HFFc6 (cell line): ENCODE results near the gene ADAM15. TPM values are rescaled to one million over a fixed set of nuclear protein-coding genes. Genes with fewer than 3 reads are reported as not detected.

Source experiments
- DNase-seq: peaks from one replicate; pipeline ENCODE4 v3.0.0-alpha.2; 2018
- H3K27ac Mint-ChIP-seq: 2 replicates; pipeline ENCODE4 v1.8.0; 2020; ENCODE audit warnings: mild to moderate bottlenecking, mixed read lengths
- H3K27me3 Mint-ChIP-seq: 2 replicates; pipeline ENCODE4 v1.8.0; 2021; ENCODE audit warnings: mild to moderate bottlenecking, moderate library complexity, mixed read lengths; ENCODE audit not compliant: insufficient read depth
- H3K36me3 Mint-ChIP-seq: 2 replicates; pipeline ENCODE4 v1.8.0; 2021; ENCODE audit warnings: low read depth, mixed read lengths
- H3K4me1 Mint-ChIP-seq: 2 replicates; pipeline ENCODE4 v1.8.0; 2020; ENCODE audit warnings: low read depth, mixed read lengths
- H3K4me3 Mint-ChIP-seq: 2 replicates; pipeline ENCODE4 v1.8.0; 2020; ENCODE audit warnings: mild to moderate bottlenecking, moderate library complexity, mixed read lengths
- H3K9me3 Mint-ChIP-seq: 2 replicates; pipeline ENCODE4 v1.8.0; 2020; ENCODE audit warnings: mild to moderate bottlenecking, mixed read lengths
- total RNA-seq, 6 experiments: library from RNA; stranded (reverse); fragmentation: NEBNext Ultra II Directional; extraction: Animal tissue kit (Norgen Biotek cat#: 25700); gene quantifications; 2 replicates in 1 of 6; 3 replicates in 5 of 6; pipeline ENCODE4 v1.2.3, GENCODE V29; 2021
- TF ChIP-seq, protein P1 (sequence below): fragments of 200-600 bp; sonication (generic); IDR thresholded peaks from 2 replicates; pipeline ENCODE4 v1.5.0; 2021; ENCODE audit warnings: antibody characterized with exemption, mild to moderate bottlenecking

Gene ADAM15
- total RNA-seq, 6 experiments from 2014 or later = 51.1 to 66.9 (median 63.7) TPM

DNA sequence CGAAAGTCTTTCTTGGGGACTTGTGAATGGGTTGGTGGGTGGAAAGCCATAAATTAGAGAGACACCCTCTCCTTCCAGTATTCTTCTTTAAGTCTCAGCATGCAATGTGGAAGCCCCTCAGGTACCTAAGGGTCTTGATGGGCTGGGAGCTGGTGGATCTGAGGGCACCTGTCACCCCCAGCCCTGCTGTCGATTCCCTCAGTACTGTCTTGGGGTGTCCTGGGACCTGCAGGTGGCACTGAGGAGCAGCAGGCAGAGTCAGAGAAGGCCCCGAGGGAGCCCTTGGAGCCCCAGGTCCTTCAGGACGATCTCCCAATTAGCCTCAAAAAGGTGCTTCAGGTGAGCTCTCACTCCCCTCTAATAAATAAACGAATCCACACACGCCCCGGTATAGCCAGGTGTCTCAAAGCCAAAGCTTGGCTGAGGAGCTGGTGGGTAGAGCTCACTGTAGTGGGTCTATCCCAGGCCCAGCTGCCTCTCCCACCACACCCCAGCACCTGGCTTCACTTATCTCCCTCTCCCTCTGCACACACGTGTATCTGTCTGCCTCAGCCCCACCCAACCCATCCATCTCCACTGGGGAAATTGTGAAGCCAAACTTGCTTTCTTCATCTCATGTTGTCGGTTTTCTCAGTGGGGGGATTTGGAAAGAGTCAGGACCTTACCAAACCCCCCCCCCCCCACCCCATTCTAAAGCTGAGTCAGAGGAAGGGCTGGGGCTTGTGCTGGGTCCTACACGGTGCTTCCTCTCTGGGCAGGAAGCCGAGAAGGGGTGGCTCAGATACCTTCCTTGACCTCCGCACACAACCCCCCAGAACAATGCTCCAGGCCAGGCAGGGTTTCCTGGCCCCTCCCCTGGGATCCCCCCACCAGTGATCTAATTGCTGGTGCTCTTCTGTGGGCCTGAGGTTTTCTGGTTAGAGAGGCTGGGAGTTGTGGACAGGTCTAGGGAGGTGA lies 1.6 kb downstream of the ADAM15 start:
- H3K9me3 Mint-ChIP-seq = no peaks in the 10 kb centered on the region
- peak overlapping the region; percentile 33; the same call in 1 of the 2 replicates for H3K27ac Mint-ChIP-seq
- peaks cover 30% of the 10 kb centered on the region for H3K4me1 Mint-ChIP-seq
- H3K4me3 Mint-ChIP-seq = peak overlapping the region; percentile 89
- TF ChIP-seq, protein P1, sequence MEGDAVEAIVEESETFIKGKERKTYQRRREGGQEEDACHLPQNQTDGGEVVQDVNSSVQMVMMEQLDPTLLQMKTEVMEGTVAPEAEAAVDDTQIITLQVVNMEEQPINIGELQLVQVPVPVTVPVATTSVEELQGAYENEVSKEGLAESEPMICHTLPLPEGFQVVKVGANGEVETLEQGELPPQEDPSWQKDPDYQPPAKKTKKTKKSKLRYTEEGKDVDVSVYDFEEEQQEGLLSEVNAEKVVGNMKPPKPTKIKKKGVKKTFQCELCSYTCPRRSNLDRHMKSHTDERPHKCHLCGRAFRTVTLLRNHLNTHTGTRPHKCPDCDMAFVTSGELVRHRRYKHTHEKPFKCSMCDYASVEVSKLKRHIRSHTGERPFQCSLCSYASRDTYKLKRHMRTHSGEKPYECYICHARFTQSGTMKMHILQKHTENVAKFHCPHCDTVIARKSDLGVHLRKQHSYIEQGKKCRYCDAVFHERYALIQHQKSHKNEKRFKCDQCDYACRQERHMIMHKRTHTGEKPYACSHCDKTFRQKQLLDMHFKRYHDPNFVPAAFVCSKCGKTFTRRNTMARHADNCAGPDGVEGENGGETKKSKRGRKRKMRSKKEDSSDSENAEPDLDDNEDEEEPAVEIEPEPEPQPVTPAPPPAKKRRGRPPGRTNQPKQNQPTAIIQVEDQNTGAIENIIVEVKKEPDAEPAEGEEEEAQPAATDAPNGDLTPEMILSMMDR = peak; percentile 65
- H3K27me3 Mint-ChIP-seq = no peaks in the 10 kb centered on the region; the same call in 1 of the 2 replicates
- DNase-seq = no peak
- 0 out of 2 replicates have a peak, but pooled peaks cover 10% of the 10 kb centered on the region for H3K36me3 Mint-ChIP-seq

DNA sequence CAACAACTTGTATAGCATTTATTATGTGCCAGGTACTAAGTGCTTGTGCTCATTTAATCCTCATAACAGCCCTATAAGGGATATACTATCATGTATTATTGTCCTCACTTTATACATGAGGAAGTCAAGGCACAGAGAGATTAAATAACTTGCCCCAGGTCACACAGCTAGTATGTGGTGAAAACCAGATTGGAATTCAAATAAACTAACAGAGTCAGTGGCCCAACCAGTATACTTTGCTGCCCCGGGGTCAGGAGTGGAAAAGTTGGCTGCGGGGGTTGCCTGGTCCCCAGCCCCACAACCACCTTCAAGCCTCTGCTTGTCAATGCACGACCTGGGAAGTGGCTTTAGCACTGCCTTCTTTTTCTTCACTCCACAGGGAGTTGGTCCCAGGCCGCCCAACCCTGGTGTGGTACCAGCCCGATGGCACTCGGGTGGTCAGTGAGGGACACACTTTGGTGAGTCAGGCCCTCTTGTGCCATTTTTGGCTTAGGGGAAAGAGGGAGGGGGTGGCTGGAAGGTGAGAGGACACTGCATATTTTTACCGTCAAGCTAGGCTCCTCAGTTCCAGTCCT lies 2.5 kb downstream of the ADAM15 start:
- H3K9me3 Mint-ChIP-seq = no peaks in the 10 kb centered on the region
- H3K4me1 Mint-ChIP-seq = peaks cover 30% of the 10 kb centered on the region
- no peaks in the 10 kb centered on the region; the same call in 1 of the 2 replicates for H3K27me3 Mint-ChIP-seq
- TF ChIP-seq, protein P1 = no peak
- no peak for DNase-seq
- H3K36me3 Mint-ChIP-seq = 0 out of 2 replicates have a peak, but pooled peaks cover 10% of the 10 kb centered on the region
- no peak overlapping the region for H3K4me3 Mint-ChIP-seq
- no peak overlapping the region for H3K27ac Mint-ChIP-seq

DNA sequence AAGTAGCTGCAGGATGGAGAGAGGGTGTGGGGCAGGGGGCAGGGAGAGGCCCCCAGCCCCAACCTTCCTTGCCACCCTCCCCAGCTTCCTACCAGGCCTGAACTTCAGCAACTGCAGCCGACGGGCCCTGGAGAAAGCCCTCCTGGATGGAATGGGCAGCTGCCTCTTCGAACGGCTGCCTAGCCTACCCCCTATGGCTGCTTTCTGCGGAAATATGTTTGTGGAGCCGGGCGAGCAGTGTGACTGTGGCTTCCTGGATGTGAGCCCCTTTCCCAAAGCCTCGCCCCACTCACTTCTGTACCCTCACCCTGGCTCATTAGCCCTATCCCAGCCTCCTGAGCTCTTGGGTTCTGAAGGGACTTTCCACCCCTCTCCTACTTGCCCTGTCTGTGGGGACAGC lies 6.0 kb downstream of the ADAM15 start:
- Mint-ChIP-seq H3K9me3 (no peaks in the 10 kb centered on the region), H3K36me3 (0 out of 2 replicates have a peak, but pooled peaks cover 10% of the 10 kb centered on the region)
- DNase-seq = no peak

DNA sequence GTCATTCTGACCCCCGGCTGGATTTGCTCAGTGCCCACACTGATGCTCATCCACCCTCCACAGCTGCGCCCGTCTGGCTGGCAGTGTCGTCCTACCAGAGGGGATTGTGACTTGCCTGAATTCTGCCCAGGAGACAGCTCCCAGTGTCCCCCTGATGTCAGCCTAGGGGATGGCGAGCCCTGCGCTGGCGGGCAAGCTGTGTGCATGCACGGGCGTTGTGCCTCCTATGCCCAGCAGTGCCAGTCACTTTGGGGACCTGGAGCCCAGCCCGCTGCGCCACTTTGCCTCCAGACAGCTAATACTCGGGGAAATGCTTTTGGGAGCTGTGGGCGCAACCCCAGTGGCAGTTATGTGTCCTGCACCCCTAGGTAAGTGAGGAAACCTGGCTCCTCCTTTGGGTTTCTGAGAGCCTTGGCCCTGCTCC lies 6.7 kb downstream of the ADAM15 start:
- TF ChIP-seq, protein P1 = peak; percentile 62
- Mint-ChIP-seq H3K4me3 (no peak overlapping the region), H3K9me3 (no peaks in the 10 kb centered on the region), H3K36me3 (0 out of 2 replicates have a peak, but pooled peaks cover 10% of the 10 kb centered on the region), H3K27ac (no peak overlapping the region), H3K4me1 (peaks cover 20% of the 10 kb centered on the region), H3K27me3 (no peaks in the 10 kb centered on the region; the same call in none of the 2 replicates)
- DNase-seq = no peak

More for the DNA sequence above, 6.0 kb downstream of the ADAM15 start:
- TF ChIP-seq, protein P1 = no peak
- no peak overlapping the region for H3K4me3 Mint-ChIP-seq
- H3K27ac Mint-ChIP-seq = no peak overlapping the region
- H3K4me1 Mint-ChIP-seq = peaks cover 21% of the 10 kb centered on the region
- H3K27me3 Mint-ChIP-seq = no peaks in the 10 kb centered on the region; the same call in 1 of the 2 replicates

DNA sequence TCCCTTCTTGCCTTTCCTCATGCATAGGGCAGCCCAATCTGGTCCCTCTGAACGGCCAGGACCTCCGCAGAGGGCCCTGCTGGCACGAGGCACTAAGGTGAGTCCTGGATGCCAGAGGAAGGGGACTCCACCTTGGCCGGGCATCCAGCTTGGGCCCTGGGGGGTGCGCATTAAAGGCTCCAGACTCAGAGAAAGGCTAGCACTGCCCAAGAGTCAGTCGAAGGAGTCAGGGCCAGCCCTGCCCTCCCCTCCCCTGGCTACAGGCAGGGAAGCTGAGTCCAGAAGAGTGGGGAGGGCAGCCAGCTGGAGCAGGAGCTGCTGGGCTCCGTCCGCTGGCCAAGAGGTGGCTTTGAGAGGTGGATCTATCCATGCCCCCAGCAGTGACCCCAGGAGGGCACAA lies 9.6 kb downstream of the ADAM15 start:
- Mint-ChIP-seq H3K4me1 (peaks cover 30% of the 10 kb centered on the region), H3K9me3 (no peaks in the 10 kb centered on the region), H3K27me3 (no peaks in the 10 kb centered on the region; the same call in none of the 2 replicates), H3K4me3 (no peak overlapping the region), H3K36me3 (0 out of 2 replicates have a peak, but pooled peaks cover 7% of the 10 kb centered on the region), H3K27ac (no peak overlapping the region)
- DNase-seq = no peak
- TF ChIP-seq, protein P1 = no peak
